ENCODE results near the gene SIT1. TPM values are rescaled to one million over a fixed set of nuclear protein-coding genes. Genes with fewer than 3 reads are reported as not detected.

Gene SIT1
- total RNA-seq, 2 experiments from 2014 or later, result 18.4 to 19.2 TPM

GRCh38 chr9:35656831-35657545, 6.3 kb upstream of the SIT1 start:
- Histone ChIP-seq H3K4me1 (ENCODE audit: insufficient read depth, low read length) (peaks cover 71% of the 10 kb centered on the region), H3K27ac (ENCODE audit: low read depth in 1 of 2, low read length in 2 of 2) (peak overlapping the region; percentile 99 to 100), H3K36me3 (ENCODE audit: insufficient read depth, low read length) (peaks cover 16% of the 10 kb centered on the region), H3K27me3 (ENCODE audit: control insufficient read depth in 1 of 2, insufficient read depth in 2 of 2, low read length in 2 of 2) (no peaks in the 10 kb centered on the region), H3K9me3 (ENCODE audit: control insufficient read depth in 1 of 2, insufficient read depth in 1 of 2, low read length in 2 of 2) (peaks cover 0 to 4% of the 10 kb centered on the region in 2 experiments), H3K4me3 (ENCODE audit: low read length) (peak overlapping the region; percentile 88)
- ChIA-PET CTCF (interaction anchor here (1.0 to 6.2 kb wide), 14 partner anchors 10 to 757 kb away, joined by 3 to 94 read pairs (median 12); partner anchors contain the start of genes CD72, CREB3, SIT1 and SPAG8), POLR2A (interaction anchor here (0.6 to 5.1 kb wide), 22 partner anchors 9 to 585 kb away, joined by 3 to 175 read pairs (median 6); partner anchors contain the start of genes CREB3, GBA2, RGP1 and SPAG8)
- H3K36me3 Mint-ChIP-seq (ENCODE audit: low read depth), result peaks cover 51% of the 10 kb centered on the region
- ATAC-seq (ENCODE audit: poor library complexity), result no peak
- intact Hi-C loops (cut with DNase I, micrococcal nuclease), result loop anchor here (1.0 to 5.0 kb wide), 4 partner anchors 10 to 170 kb away; partner anchors contain the start of genes CD72 (in 2 of the 2), CREB3 (in 1 of the 2), FAM221B (in 1 of the 2) and TLN1 (in 1 of the 2)
- H3K4me1 Mint-ChIP-seq (ENCODE audit: low read depth), result peaks cover 64% of the 10 kb centered on the region
- TF ChIP-seq CTCF (IDR thresholded peaks at IDR 0.05), result no peak
- H3K27me3 Mint-ChIP-seq, result peaks cover 8% of the 10 kb centered on the region
- peak overlapping the region; percentile 100 for H3K27ac Mint-ChIP-seq
- DNase-seq, result peak in 1 of 14 experiments; percentile 45
- H3K9me3 Mint-ChIP-seq, result peaks cover 3% of the 10 kb centered on the region
- peak overlapping the region; percentile 96 for H3K4me3 Mint-ChIP-seq

- Mint-ChIP-seq H3K4me3 (peak overlapping the region; percentile 96), H3K27ac (peak overlapping the region; percentile 100), H3K36me3 (ENCODE audit: low read depth) (peaks cover 47% of the 10 kb centered on the region), H3K9me3 (peaks cover 3% of the 10 kb centered on the region), H3K4me1 (ENCODE audit: low read depth) (peaks cover 66% of the 10 kb centered on the region), H3K27me3 (peaks cover 8% of the 10 kb centered on the region)
- no peak for TF ChIP-seq CTCF (IDR thresholded peaks at IDR 0.05)
- Histone ChIP-seq H3K9me3 (ENCODE audit: control insufficient read depth in 1 of 2, insufficient read depth in 1 of 2, low read length in 2 of 2) (peaks cover 0 to 4% of the 10 kb centered on the region in 2 experiments), H3K4me3 (ENCODE audit: low read length) (no peak overlapping the region), H3K27me3 (ENCODE audit: control insufficient read depth in 1 of 2, insufficient read depth in 2 of 2, low read length in 2 of 2) (no peaks in the 10 kb centered on the region), H3K4me1 (ENCODE audit: insufficient read depth, low read length) (peaks cover 71% of the 10 kb centered on the region), H3K36me3 (ENCODE audit: insufficient read depth, low read length) (peaks cover 14% of the 10 kb centered on the region), H3K27ac (ENCODE audit: low read depth in 1 of 2, low read length in 2 of 2) (peak overlapping the region in 1 of 2 donors; percentile 100)
- ChIA-PET CTCF (interaction anchor here (2.7 to 6.2 kb wide), 7 partner anchors 9 to 100 kb away, joined by 15 to 94 read pairs (median 22); partner anchors contain the start of genes CD72, CREB3, SIT1 and TLN1), POLR2A (interaction anchor here (0.7 to 5.1 kb wide), 9 partner anchors 8 to 156 kb away, joined by 3 to 175 read pairs (median 8); partner anchors contain the start of genes ARHGEF39, SPAG8 and TESK1)
- DNase-seq (peak in 2 of 14 experiments; percentile 36 to 44), ATAC-seq (ENCODE audit: poor library complexity) (no peak)
- intact Hi-C loops (cut with DNase I, micrococcal nuclease), result loop anchor here (2.0 to 5.0 kb wide), 3 partner anchors 39 to 171 kb away; partner anchors contain the start of genes CD72 (in 2 of the 2), CREB3 (in 1 of the 2), FAM221B (in 1 of the 2) and TLN1 (in 1 of the 2)
Measured at GRCh38 chr9:35656348-35656747, 5.6 kb upstream of the SIT1 start.

- DNase-seq, result no peak
- H3K4me3 ChIP-seq (ENCODE audit: low read length), result no peak overlapping the region
- ChIA-PET CTCF (interaction anchor here (0.7 to 1.0 kb wide), 2 partner anchors 18 to 43 kb away, joined by 3 read pairs; no protein-coding TSS in a partner anchor), POLR2A (no interaction called here)
- no peaks in the 10 kb centered on the region for H3K27me3 ChIP-seq (ENCODE audit: control insufficient read depth in 1 of 2, insufficient read depth in 2 of 2, low read length in 2 of 2)
- TF ChIP-seq CTCF (IDR thresholded peaks at IDR 0.05), result no peak
- H3K4me1 ChIP-seq (ENCODE audit: insufficient read depth, low read length), result peaks cover 69% of the 10 kb centered on the region
- Mint-ChIP-seq H3K4me1 (ENCODE audit: low read depth) (peaks cover 65% of the 10 kb centered on the region), H3K9me3 (peaks cover 3% of the 10 kb centered on the region), H3K27ac (peak overlapping the region; percentile 52), H3K36me3 (ENCODE audit: low read depth) (peaks cover 33% of the 10 kb centered on the region), H3K4me3 (no peak overlapping the region), H3K27me3 (peaks cover 8% of the 10 kb centered on the region)
- intact Hi-C loops (cut with DNase I, micrococcal nuclease), result loop anchor here in 1 of 2 experiments (5.0 kb wide), 1 partner anchor 159 kb away; the partner anchor contains the start of gene SPAG8
- no peak for ATAC-seq (ENCODE audit: poor library complexity)
- H3K36me3 ChIP-seq (ENCODE audit: insufficient read depth, low read length), result peaks cover 7% of the 10 kb centered on the region
- H3K9me3 ChIP-seq (ENCODE audit: control insufficient read depth in 1 of 2, insufficient read depth in 1 of 2, low read length in 2 of 2), result peaks cover 0 to 4% of the 10 kb centered on the region in 2 experiments
- peak overlapping the region in 1 of 2 donors; percentile 2 for H3K27ac ChIP-seq (ENCODE audit: low read depth in 1 of 2, low read length in 2 of 2)
Measured at GRCh38 chr9:35653611-35654010, 2.9 kb upstream of the SIT1 start.

Measured in CD4-positive, alpha-beta T cell (primary cell).